Forelimb muscle (tissue), 1 donor: ENCODE data around the gene FAM13A. TPM values are rescaled to one million over a fixed set of nuclear protein-coding genes. Genes with fewer than 3 reads are reported as not detected.
"Not testable (repeated sequence)": the region's sequence is repeated elsewhere in the genome, so short reads cannot be mapped to it uniquely, and the experiment has no call there.

ENCODE experiments used
- DNase-seq: peaks from one replicate; pipeline ENCODE4 v3.0.0-alpha.2; 2013; ENCODE audit warnings: low read depth
- polyA plus RNA-seq: library from polyadenylated mRNA; unstranded; fragments of 120-200 nt; gene quantifications from one replicate; pipeline ENCODE4 v1.2.1, GENCODE V29; 2013; ENCODE audit not compliant: insufficient read length

Gene FAM13A
- polyA plus RNA-seq, 1 donor, result 36.0 TPM

DNA sequence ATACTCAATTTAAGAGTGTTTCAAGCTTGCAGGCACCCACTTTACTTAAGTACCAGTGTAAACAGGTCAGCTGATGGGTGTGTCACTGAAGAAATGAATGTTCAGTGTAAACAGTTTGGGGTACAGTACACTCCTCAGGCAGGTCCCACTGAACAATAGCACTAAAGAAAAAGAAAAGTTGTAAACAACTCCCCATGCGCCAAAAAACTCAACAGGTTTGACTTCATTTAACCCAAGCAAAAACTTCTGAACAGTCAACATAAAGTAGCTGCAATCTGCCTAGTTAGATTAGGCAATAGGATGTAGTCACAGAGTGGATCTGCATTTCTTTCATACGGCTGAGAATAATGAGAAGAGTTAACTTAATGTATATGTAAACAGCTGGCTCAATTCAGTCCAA is 93.2 kb downstream of the FAM13A start:
- DNase-seq, result no peak

- DNase-seq, result no peak
These were observed 94.6 kb downstream of the FAM13A start for GRCh38 chr4:88962396-88962795.

GRCh38 chr4:88960576-88960975 is 96.4 kb downstream of the FAM13A start:
- DNase-seq, result no peak

DNA sequence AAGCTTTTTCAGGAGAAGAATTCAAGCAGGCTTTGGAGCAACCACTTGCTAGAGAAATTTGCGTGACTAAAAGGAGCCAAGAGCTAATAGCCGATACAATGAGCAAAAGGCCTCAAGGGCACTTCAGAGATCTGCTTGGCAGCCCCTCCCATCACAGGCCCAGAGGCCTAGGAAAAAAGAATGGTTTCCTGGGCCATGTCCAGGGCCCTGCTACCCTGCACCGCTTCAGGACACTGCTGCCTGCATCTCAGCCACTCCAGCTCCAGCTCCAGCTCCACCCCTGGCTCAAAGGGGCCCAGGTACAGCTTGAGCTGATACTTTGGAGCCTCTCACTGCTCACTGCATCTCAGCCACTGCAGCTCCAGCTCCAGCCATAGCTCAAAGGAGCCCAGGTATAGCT is 98.9 kb downstream of the FAM13A start:
- DNase-seq, result no peak

DNA sequence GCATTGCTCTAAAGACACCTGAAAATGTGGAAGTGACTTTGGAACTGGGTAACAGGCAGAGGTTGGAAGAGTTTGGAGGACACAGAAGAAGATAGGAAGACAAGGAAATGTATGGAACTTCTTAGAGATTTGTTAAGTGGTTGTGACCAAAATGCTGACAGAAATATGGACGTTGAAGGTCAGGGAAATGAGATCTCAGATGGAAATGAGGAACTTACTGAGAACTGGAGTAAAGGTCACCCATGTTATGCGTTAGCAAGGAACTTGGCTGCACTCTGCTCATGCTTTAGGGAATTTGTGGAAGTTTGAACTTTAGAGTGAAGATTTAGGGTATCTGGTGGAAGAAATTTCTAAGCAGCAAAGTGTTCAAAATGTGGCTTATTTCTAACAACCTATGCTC is 99.4 kb downstream of the FAM13A start:
- DNase-seq, result peak; percentile 17

DNA sequence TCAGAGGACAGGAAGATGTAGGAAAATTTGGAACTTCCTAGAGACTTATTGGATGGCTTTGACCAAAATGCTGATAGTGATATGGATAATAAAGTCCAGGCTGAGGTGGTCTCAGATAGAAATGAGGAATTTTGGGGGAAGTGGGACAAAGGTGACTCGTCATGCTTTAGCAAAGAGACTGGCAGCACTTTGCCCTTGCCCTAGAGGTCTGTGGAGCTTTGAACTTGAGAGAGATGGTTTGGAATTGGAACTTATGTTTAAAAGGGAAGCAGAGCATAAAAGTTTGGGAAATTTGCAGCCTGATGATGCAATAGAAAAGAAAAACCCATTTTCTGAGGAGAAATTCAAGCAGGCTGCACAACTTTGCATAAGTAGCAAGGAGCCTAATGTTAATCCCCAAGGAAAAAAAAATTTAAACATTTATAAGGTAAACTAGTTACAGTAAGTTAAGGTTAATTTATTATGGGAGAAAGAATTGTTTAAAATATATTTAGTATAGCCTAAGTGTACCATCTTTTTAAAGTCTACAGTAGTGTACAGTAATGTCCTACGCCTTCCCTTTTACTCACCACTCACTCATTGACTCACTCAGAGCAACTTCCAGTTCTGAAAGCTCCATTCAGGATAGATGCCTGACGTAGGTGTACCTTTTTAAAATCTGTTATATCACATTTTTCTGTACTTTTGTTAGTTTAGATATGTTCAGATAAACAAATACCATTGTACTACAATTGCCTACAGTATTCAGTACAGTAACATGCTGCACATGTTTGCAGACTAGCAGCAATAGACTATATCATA is 101.2 kb downstream of the FAM13A start:
- DNase-seq, result no peak

- DNase-seq, result no peak
These were observed 103.6 kb downstream of the FAM13A start for GRCh38 chr4:88953400-88953799.

- DNase-seq, result no peak
These were observed 104.9 kb downstream of the FAM13A start for GRCh38 chr4:88952081-88952480.

DNA sequence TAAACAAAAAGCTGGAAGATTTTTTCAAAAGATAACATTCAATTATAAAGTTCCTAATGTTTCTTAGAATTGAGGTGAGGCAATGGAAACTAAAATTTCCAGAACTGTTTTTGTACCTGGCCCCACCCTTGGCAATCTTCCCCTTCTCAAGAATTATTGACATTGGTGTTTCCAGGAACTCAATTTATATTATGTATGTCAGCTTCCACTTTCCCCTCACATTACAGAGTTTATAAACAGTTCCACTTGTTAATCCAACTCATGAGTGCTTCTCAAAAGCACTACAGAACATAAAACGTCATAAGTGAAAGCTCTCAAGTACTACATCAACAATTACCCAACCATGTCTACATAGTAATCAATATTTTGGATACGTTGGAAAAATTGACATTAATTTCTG is 107.4 kb downstream of the FAM13A start:
- DNase-seq, result no peak

DNA sequence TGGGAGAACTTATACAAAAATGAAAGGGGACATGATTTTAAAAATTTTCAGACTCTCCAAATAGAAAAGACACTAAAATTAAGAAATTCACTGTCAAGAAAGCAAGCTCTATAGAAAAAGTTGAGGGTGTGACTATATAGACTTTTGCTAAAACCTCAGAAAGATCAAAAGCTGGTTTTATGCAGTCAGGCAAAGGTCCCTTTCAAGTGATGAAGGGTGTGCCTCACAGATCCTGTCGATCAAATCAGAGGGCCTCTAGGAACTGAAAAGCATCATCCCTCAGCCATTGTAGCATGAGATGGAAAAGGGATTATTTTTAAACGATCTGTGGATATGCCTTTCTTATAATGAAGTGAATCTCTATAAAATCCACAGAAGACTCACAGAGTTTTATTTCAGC is 116.5 kb downstream of the FAM13A start:
- DNase-seq, result no peak

GRCh38 chr4:88939697-88940096 is 117.3 kb downstream of the FAM13A start:
- DNase-seq, result no peak

DNA sequence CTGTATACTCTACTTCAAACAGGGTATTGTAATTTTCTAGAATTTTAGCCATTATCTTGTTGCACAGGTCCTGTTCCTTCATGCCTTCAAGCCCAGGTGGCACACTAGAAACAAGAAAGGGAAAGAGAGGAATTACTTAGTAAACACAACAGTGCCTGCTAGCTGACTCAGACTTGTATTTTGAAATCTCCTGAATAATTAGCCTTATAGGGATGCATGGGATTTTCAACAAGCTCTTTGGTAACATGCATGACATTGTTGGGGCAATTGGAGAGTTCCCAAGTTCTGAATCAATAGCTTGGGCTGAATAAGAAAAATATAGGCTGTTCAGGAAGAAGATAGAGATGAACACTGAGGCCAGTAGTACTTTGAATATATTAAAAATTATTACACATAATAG is 118.8 kb downstream of the FAM13A start:
- no peak for DNase-seq

- DNase-seq, result no peak
These were observed 119.9 kb downstream of the FAM13A start for GRCh38 chr4:88937081-88937480.

DNA sequence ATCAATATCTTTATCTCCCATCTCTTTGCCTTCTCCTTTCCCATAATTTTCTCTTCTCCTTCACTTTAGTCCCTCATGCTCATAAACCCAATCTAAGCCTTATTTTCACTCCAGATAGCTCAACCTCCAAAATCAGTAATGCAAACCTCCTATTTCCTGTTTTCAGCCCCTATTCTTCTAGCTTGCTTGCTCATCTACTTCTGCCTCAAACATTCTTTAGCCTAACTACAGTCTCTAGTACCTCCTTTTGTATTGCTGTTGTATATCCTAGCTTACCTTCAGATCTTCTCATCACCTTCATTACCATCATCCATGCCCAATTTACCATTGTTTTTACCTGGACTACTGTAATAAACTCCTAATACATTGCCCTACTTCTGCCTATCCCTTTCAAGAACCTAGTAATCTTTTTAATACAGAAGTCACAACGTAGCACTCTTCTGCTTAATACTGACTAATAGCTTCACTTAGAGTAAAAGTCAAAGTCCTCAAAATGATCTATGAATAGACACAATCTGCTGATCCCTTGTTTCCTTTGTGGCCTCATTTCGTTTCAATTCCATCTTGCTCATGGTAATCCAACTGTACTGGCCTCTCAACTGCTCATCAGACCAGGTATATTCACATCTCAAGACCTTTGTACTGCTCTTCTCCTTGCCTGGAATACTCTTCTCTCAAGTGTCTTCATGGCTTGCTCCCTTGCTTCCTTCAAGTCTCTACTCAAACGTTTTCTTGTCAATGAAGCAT is 123.4 kb downstream of the FAM13A start:
- no peak for DNase-seq

DNA sequence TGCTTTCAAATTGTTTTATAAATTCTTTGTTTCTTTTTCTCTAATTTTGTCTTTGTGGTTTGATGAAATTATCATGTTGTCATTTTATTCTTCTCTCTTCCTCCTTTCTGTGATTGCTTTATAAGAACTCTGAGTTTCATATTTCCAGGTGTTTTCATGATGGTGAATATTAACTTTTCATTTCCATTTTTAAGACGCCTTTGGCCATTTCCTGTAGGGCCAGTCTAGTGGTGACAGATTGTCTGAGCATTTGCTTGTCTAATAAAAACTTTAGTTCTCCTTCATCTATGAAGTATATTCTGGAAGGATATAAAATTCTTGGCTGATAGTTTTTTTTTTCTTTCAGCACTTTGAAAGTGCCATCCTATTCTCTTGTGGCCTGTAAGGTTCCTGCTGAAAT is 128.1 kb downstream of the FAM13A start:
- no peak for DNase-seq

DNA sequence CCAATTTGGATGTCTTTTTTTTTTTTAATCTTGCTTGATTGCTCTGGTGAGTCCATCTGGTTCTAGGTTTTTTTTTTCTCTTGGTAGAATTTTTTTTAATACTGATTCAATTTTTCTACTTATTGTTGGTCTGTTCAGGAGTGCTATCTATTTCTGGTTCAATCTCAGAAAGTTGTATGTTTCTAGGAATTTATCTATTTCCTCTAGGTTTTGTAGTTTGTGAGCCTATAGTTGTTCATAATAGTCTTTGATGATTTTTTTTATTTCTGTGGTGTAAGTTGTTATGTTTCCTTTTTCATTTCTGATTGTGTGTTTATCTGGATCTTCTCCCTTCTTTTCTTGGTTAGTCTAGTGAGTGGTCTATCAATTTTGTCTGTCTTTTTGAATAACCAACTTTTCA is 129.6 kb downstream of the FAM13A start:
- no peak for DNase-seq

- no peak for DNase-seq
These were observed 137.9 kb downstream of the FAM13A start for GRCh38 chr4:88919056-88919455.

GRCh38 chr4:88913181-88913580 is 143.8 kb downstream of the FAM13A start:
- not testable (repeated sequence) for DNase-seq

DNA sequence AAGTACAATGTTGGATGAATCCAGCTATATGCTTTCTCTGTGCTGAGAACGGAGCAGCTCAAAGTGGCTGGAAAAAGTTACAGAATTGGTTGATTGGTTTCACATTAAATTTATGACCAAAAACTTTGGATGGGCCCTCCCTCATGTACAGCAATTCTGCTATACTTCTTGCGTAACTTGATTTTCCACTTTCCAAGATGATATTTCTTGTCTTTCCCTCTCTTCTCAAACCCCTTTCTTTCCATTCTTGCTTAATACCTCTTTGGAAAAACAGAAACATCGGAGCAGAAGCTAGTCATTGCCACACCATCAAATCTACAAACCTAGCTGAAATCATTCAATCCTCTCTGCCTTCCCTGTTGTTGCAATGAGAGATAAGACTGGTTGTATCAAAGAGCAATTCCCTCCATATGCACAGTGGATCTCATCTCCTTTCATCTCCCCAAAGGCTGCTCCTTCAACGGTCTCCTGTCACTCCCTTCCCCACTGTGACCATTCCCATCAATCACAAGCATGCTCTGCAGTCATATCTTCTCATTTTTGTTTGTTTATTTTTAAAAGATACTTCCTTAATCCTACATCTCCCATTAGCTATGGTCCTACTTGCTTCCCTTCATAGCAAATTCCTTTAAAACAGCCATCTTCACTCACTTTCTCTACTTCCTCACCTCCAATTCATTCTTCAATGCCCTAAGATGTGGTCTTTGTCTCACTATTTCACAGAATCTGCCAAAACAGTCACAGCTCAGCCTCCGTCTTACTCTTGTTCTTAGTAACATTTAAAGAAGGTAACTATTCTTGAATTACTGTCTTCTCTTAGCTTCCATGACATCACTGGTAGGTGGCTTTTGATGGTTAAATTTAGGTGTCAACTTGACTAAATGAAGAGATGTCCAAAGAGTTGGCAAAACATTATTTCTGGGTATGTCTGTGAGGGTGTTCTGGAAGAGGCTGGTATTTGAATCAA is 145.5 kb downstream of the FAM13A start:
- no peak for DNase-seq

GRCh38 chr4:88910101-88910500 is 146.9 kb downstream of the FAM13A start:
- DNase-seq, result no peak

DNA sequence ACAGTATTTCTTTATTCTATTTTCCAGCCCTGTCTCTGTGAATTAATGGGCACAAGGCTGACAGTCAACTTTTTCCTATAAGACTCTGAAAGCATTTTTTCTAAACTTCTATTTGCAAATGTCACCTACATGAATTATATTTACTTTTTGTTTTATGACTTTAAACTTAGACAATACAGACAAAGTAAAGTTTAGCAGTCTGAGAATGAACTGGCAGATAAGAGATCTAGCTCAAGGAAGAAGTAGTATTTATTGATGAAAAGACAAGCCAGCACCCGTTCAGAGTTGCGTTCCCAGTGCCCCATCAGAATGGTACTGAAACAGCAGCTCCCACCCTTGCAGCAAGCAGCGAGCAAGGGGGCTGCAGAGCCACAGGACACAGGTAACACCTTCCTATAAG is 148.5 kb downstream of the FAM13A start:
- no peak for DNase-seq

DNA sequence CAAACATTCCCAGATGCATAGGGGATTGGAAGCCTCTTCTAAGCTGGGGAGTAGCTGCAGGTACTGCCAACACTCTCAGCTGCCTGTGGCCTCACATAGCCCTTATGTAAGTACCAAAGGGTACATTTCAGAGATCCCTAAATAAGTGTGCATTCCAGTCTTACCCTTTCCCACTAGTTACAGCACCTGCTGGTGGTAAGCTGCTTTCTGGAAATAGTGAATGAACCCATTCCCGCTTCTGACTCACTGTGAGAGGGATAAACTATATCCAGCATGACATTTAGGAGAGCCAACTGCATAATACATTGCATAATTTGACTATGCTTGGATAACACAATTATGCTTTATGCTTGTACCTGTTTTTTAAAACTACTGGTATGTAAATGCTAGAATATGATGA is 149.0 kb downstream of the FAM13A start:
- DNase-seq, result no peak
